ENCODE measurements around the gene VPS26A. TPM values are rescaled to one million over a fixed set of nuclear protein-coding genes. Genes with fewer than 3 reads are reported as not detected.

The VPS26A gene
- total RNA-seq, 2 experiments from 2014 or later = 32.8 to 33.0 TPM

- Mint-ChIP-seq H3K4me1 (ENCODE audit: low read depth) (peaks cover 1% of the 10 kb centered on the region), H3K27ac (no peak overlapping the region), H3K27me3 (no peaks in the 10 kb centered on the region), H3K9me3 (no peaks in the 10 kb centered on the region), H3K4me3 (no peak overlapping the region), H3K36me3 (ENCODE audit: low read depth) (no peaks in the 10 kb centered on the region)
- TF ChIP-seq CTCF (IDR thresholded peaks at IDR 0.05) = no peak
- intact Hi-C loops (cut with DNase I, micrococcal nuclease) = no loop called here
- Histone ChIP-seq H3K4me3 (ENCODE audit: low read length) (no peak overlapping the region), H3K27ac (ENCODE audit: low read depth in 1 of 2, low read length in 2 of 2) (no peak overlapping the region), H3K27me3 (ENCODE audit: control insufficient read depth in 1 of 2, insufficient read depth in 2 of 2, low read length in 2 of 2) (no peaks in the 10 kb centered on the region), H3K4me1 (ENCODE audit: insufficient read depth, low read length) (peaks cover 2% of the 10 kb centered on the region), H3K36me3 (ENCODE audit: insufficient read depth, low read length) (no peaks in the 10 kb centered on the region), H3K9me3 (ENCODE audit: control insufficient read depth in 1 of 2, insufficient read depth in 1 of 2, low read length in 2 of 2) (no peaks in the 10 kb centered on the region)
- ChIA-PET POLR2A (interaction anchor here (1.2 kb wide), 1 partner anchor 9 kb away, joined by 3 read pairs; no protein-coding TSS in a partner anchor), CTCF (no interaction called here)
- no peak for DNase-seq
- no peak for ATAC-seq (ENCODE audit: poor library complexity)
These were observed 45.7 kb upstream of the VPS26A start for GRCh38 chr10:69078311-69078710.

- Mint-ChIP-seq H3K4me3 (no peak overlapping the region), H3K27me3 (no peaks in the 10 kb centered on the region), H3K4me1 (ENCODE audit: low read depth) (peaks cover 2% of the 10 kb centered on the region), H3K9me3 (no peaks in the 10 kb centered on the region), H3K27ac (no peak overlapping the region), H3K36me3 (ENCODE audit: low read depth) (no peaks in the 10 kb centered on the region)
- H3K27ac ChIP-seq (ENCODE audit: low read depth in 1 of 2, low read length in 2 of 2) = no peak overlapping the region
- no peaks in the 10 kb centered on the region for H3K36me3 ChIP-seq (ENCODE audit: insufficient read depth, low read length)
- no peak for TF ChIP-seq CTCF (IDR thresholded peaks at IDR 0.05)
- ChIA-PET CTCF (interaction anchor here (0.6 to 0.7 kb wide), 2 partner anchors 75 to 84 kb away, joined by 3 to 5 read pairs; no protein-coding TSS in a partner anchor), POLR2A (no interaction called here)
- no peaks in the 10 kb centered on the region for H3K4me1 ChIP-seq (ENCODE audit: insufficient read depth, low read length)
- ATAC-seq (ENCODE audit: poor library complexity) (no peak), DNase-seq (no peak)
- H3K9me3 ChIP-seq (ENCODE audit: control insufficient read depth in 1 of 2, insufficient read depth in 1 of 2, low read length in 2 of 2) = no peaks in the 10 kb centered on the region
- H3K4me3 ChIP-seq (ENCODE audit: low read length) = no peak overlapping the region
- intact Hi-C loops (cut with DNase I, micrococcal nuclease) = loop anchor here in 1 of 2 experiments (5.0 kb wide), 1 partner anchor 33 kb away; no protein-coding TSS in a partner anchor
- no peaks in the 10 kb centered on the region for H3K27me3 ChIP-seq (ENCODE audit: control insufficient read depth in 1 of 2, insufficient read depth in 2 of 2, low read length in 2 of 2)
These were observed 43.8 kb upstream of the VPS26A start for GRCh38 chr10:69080226-69080625.

GRCh38 chr10:69086001-69086509, 37.9 kb upstream of the VPS26A start:
- intact Hi-C loops (cut with DNase I, micrococcal nuclease) = no loop called here
- Histone ChIP-seq H3K36me3 (ENCODE audit: insufficient read depth, low read length) (no peaks in the 10 kb centered on the region), H3K4me1 (ENCODE audit: insufficient read depth, low read length) (peaks cover 37% of the 10 kb centered on the region), H3K4me3 (ENCODE audit: low read length) (no peak overlapping the region), H3K27ac (ENCODE audit: low read depth in 1 of 2, low read length in 2 of 2) (no peak overlapping the region), H3K9me3 (ENCODE audit: control insufficient read depth in 1 of 2, insufficient read depth in 1 of 2, low read length in 2 of 2) (no peaks in the 10 kb centered on the region), H3K27me3 (ENCODE audit: control insufficient read depth in 1 of 2, insufficient read depth in 2 of 2, low read length in 2 of 2) (no peaks in the 10 kb centered on the region)
- Mint-ChIP-seq H3K36me3 (ENCODE audit: low read depth) (peaks cover 31% of the 10 kb centered on the region), H3K9me3 (no peaks in the 10 kb centered on the region), H3K4me1 (ENCODE audit: low read depth) (peaks cover 48% of the 10 kb centered on the region), H3K27me3 (no peaks in the 10 kb centered on the region), H3K4me3 (peak overlapping the region; percentile 87), H3K27ac (peak overlapping the region; percentile 94)
- POLR2A ChIA-PET = interaction anchor here (1.6 to 2.5 kb wide), 3 partner anchors 21 to 232 kb away, joined by 4 to 38 read pairs (median 4); no protein-coding TSS in a partner anchor
- CTCF ChIA-PET = no interaction called here
- TF ChIP-seq CTCF (IDR thresholded peaks at IDR 0.05) = no peak
- ATAC-seq (ENCODE audit: poor library complexity) (no peak), DNase-seq (no peak)
